HG03469 (cell line): ENCODE measurements around the gene CRYBG1.

Source experiments
- ATAC-seq: cut with Tn5 transposase; IDR thresholded peaks from one replicate; pipeline ENCODE4 v1.9.1; 2021; ENCODE audit warnings: mild to moderate bottlenecking, moderate library complexity, moderate number of reproducible peaks; ENCODE audit not compliant: unreplicated experiment

The CRYBG1 gene

GRCh38 chr6:106456756-106457155 lies 96.2 kb downstream of the CRYBG1 start:
- ATAC-seq: no peak

DNA sequence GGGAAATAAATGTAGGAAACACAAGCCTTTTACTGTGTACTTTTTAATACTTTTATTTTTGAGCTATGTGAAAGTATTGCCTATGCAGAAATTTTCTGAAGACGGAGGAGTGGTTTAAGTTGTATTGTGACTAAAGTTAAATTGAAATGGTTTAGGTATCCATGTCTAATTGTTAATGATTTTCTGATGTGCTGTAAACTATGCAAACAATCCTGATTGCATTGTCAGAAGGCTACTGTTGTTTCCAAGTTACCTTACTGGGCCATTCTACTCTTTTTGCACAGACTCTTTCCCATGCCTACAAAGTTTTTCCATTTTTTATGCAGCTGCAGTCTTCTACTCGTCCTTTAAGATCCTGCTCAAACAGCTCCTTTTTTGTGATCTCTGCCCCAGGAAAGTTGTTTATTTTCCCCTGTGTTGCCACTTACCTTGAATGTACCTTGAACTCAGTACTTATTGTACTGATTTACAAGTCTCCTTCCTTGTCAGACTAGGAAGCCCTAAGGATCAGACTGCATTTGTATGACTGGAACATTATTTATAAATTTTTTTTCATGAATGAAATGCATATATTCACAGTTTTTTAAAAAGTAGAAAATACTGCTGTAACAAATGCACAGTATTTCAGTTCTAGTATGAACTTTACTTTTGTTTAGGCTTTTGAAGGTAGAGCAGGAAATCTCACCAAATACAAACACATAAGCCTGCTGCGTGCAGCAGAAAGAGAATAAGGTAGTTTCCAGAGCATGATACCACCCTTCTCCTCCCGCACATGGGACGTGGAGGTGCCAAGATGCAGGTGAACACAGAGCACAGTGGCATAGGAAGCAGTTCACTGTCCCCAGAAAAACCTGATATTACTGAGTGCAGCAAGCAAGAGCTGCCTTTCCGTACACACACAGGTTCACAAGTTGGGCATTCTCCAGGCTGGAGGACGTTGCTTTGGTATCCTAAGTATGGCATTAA lies 97.8 kb downstream of the CRYBG1 start:
- no peak for ATAC-seq

GRCh38 chr6:106460481-106460880 lies 100.0 kb downstream of the CRYBG1 start:
- no peak for ATAC-seq

DNA sequence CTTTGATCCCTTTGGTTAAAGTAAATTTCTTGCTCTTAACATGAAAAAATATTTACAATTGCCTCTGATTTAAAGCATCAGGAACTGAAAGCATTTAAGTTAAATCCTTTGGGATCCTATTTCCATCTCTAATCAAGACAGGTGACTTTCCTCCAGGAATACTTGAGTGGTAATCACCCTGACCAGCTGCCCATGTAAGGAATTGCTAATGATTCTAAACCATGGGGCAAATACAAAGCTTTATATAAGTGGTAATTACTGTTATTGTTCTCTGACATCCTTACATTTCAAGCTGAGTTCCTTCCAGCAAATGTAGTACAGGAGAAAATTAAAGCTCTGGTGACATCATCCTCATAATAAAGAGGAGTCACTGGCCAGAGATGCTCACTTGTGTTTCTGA lies 100.6 kb downstream of the CRYBG1 start:
- no peak for ATAC-seq

DNA sequence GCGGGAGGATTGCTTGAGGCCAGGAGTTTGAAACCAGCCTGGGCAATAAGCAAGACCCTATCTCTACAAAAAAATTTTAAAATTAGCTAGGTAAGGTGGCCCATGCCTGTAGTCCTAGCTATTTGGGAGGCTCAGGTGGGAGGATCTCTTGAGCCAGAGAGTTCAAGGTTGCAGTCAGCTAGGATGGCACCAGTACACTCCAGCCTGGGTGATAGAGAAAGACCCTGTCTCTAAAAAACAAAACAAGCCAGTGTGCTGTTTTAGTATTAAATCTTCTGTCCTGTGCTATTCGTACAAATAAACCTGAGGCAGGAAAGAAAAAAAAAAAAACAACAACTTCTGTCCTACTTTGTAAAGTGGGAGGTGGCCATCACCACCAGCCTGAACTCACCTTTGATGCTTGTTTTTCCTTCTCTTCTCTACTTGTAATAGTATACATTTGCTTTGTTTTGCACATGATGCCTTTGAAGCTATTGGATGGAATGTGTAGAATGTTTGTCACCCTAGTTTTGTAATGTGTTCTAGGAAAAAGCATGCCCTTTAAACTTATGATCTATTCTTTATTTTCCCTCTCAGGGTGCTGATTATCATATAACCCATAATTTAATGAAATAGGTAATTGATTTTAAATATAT lies 102.5 kb downstream of the CRYBG1 start:
- ATAC-seq: no peak

- no peak for ATAC-seq
These were observed 105.7 kb downstream of the CRYBG1 start for GRCh38 chr6:106466211-106466610.

GRCh38 chr6:106468935-106469334 lies 108.4 kb downstream of the CRYBG1 start:
- no peak for ATAC-seq

DNA sequence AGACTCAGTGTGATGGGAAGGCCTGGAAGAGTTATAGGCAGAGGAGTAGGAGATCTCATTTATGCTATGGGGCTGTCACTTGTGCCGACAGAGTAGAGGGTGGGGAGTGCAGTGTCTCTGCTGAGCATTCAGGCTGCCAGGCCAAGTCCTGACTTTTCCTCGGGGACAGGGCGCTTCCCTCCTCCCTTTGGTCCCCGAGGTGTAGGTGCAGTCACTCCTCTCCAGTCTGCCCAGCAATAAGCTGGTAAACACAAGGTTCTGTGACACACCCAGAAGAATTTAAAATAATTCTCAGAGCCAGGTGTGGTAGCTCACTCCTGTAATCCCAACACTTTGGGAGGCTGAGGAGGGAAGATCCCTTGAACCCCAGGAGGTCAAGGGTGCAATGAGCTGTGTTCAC lies 109.4 kb downstream of the CRYBG1 start:
- no peak for ATAC-seq

DNA sequence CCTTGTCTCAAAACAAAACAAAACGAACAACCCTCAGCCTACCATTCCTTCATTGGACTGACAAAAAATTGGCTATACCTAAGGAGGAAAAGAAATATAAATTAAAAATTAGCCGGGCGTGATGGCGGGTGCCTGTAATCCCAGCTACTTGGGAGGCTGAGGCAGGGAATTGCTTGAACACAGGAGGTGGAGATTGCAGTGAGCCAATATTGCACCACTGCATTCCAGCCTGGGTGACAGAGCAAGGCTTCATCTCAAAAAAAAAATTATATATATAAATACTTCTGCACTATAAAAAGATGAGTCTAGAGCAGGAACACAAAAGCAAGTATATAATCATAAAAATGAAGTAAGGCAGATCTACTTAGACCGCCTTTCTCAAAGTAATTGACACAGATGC lies 109.8 kb downstream of the CRYBG1 start:
- ATAC-seq: no peak

- no peak for ATAC-seq
These were observed 110.3 kb downstream of the CRYBG1 start for GRCh38 chr6:106470811-106471210.

DNA sequence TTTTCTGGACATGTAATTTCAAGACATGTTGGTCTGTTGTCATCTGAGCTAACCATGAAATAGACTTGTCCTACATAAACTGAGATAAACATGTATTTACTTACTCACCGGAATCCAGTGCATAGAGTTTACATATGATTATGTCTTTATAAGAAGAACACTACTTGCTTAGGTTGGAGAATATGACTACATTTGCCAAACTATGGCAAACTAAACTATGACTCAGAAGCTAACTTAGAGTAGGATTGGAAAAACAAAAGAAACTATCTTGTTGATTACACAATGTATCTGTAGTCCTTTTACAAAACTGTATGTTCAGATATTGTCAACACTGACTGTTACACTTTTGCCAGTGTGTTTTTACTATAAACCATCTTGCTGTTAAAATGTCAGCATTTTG lies 113.3 kb downstream of the CRYBG1 start:
- ATAC-seq: no peak

GRCh38 chr6:106474466-106474865 lies 113.9 kb downstream of the CRYBG1 start:
- no peak for ATAC-seq

GRCh38 chr6:106475284-106475683 lies 114.8 kb downstream of the CRYBG1 start:
- ATAC-seq: no peak

DNA sequence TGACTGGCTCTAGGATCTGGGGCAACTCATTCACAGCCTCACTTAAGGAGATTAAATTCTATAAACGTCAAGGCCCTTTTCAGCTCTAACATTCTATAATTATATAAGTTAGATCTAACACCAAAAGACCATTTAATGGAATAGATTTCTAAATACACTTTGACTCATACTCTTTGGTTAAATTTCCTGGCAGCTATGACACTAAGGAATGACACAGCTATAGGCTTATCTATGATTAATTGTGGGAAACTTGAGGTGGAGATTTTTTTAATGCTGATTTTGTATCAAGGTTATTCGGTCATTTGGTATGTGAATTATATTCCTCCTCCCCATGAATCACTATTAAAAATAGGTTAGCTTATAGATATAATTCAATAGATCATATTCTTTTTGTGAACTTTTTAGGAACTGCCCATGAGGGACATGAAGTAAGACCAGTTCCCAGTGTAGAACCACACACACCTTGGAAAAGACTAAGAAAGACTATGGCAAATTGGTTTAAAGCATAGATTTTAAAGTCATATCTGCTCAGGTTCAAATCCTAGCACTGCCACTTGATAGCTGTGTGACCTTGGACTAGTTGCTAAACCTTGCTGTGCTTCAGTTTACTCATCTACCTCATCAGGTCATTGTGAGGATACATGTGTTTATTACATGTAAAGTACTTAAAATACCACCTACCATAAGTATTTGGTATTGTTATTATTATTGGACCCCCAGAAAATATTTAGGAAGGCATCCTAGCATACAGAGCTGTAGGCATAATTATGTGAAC lies 116.0 kb downstream of the CRYBG1 start:
- ATAC-seq: no peak

GRCh38 chr6:106477146-106477545 lies 116.6 kb downstream of the CRYBG1 start:
- ATAC-seq: no peak

GRCh38 chr6:106477790-106478189 lies 117.3 kb downstream of the CRYBG1 start:
- no peak for ATAC-seq

GRCh38 chr6:106486236-106486635 lies 125.7 kb downstream of the CRYBG1 start:
- ATAC-seq: no peak

DNA sequence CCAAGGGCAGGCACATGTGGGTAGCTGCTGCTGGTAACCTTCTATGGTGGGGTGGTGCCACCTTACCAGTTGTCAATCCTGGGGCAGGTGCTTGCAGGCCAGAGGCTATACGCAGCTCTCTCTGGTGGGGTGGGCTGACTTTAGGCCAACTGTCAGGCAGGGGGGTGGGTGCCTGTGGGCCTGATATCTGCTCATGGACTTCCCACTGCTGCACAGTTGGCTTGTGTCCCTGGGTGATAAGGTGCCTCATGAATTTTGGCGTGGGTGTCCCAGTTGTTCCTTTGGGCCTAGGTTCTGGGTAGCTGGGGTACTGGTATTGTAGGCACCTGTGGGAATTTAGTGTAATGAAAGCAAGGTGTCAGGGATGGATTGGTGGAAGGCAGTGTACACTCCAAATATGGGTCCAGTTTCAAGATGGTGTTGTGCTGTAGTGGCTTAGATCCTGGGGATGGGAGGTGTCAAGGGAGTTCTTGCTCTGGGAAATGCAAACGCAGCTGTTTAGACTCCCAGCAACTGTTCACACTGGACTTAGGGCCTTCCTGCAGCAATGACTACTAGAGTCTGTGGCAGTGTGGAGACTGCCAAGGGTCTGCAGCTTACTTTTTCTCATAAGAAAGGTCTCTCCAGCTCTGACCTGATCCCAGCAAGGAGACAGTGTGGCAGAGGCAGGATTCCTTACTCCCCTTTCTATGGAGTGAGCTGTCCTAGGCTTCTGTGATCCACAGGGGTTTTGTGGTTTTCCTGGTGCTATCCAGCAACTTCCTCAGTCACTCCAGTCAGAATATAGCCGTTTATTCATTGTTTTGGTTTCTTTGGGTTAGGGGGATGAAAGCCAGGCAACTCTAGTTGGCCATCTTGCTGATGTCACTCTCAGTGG lies 128.2 kb downstream of the CRYBG1 start:
- ATAC-seq: no peak

DNA sequence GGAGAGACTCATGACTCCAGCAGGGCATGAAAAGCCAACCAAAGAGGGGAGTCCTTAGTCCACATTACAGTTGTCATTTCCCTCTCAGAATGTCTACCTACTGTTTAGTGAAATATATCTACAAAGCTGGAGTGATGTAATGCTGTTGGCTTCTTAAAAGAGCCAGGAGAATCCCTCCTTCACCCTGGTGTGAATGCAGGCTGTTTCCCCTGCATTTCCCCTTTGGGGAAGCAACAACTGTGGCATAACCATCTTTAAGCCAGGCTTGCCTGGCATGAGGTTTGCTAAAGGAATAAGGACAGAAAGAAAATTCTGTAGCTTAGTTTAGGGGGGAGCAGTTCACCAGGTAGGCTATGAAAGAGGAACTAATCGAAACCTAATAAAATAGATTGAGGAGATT lies 129.5 kb downstream of the CRYBG1 start:
- ATAC-seq: no peak

DNA sequence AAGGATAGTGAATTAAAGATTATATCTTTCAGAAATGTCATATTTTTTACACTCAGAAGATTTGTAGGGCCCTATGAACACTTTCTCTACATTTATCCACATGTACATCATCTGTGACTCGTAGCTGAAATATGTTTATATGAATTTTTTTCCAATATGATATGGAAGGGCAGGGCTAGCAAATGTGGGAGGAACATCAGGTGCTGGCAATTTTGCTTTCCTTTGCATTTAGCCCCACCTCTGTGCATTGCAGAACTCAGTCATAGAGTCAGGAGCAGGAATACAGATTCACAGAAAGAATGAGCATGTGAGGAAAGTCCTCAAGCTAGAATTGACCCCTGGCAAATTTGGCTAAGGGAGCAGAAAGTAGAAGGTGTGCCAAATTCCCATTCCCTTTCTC lies 129.9 kb downstream of the CRYBG1 start:
- ATAC-seq: no peak

- no peak for ATAC-seq
These were observed 130.5 kb downstream of the CRYBG1 start for GRCh38 chr6:106490974-106491373.
